SKM-1 (cell line): ENCODE data around the gene SLFNL1.

ENCODE experiments used
- DNase-seq: peaks from one replicate; lab custom pipeline; 2025; ENCODE audit not compliant: unreplicated experiment; lab: John Stamatoyannopoulos, UW

SLFNL1 gene

DNA sequence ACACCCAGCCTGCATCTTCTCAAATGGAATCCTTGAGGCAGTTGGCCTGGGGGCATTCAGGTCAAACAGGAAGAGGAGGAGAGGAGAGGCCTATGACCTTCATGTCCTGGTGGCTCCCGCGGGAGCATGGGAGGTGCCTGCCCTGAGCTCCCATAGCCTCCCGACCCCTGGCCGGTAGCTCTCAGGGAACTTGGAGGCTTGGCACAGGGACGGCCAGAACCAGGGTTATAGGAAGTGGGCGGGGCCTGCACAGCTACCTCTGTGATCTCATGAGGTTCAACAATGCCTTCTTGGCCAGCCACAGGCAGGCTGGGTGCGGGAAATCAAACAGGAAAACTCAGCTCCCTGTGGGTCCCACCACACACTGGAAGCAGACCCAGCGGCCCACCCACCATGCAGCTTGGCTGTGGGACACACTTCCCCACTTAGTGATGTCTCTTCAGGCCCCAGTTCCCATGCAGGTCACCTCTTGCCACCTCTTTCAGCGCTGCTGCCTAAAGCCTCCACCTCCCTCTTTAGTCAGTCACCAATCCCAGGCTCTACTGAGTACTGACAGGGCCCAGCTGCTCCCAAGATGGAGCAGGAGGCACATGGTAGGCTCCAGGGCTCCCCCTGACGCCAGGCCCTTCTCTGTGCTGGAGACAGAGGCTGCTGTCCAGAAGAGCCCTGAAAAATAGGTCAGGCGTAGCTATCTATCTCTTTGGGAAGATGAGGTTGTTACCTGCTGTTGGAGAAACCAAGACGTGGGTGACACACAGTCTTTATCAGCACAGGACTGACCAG is at the start of gene SLFNL1:
TSS of gene SLFNL1 (minus strand) at position 200 of the 783 bp plus-strand sequence. CDS start 1,065 bp downstream, outside the sequence.
- DNase-seq: no peak

- no peak for DNase-seq
Observed at GRCh38 chr1:41056907-41057306, 35.4 kb upstream of the SLFNL1 start.

DNA sequence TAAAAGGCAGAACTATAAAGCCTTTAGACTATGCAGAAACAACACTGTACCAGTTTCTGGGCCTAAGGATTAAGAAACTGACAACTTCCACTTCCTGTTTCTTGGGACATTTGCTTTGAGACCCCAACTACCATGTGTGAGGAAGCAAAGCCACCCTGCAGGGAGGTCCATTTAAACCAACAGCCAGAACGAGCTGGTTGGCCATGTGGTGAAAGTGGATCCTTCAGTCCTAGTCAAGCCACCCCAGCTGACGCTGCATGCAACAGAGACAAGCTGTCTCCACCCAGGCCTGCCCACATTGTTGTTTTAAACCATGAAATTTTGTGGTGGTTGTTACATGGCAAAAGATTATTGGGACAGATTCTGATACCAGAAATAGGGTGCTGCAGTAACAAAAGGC is 31.8 kb upstream of the SLFNL1 start:
- DNase-seq: no peak

DNA sequence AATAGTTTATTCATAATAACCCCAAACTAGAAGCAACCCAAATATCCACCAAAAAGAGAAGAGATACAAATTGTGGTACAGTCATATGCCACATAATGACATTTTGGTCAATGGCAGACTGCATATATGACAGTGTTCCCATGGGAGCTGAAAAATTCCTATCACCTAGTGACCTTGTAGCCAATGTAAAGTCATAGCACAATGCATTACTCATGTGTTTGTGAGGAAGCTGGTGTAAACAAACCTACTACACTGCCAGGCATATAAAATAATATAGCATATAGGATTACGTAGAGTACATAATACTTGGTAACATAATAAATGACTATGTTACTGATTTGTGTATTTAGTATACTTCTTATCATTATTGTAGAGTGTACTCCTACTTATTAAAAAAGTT is 29.5 kb upstream of the SLFNL1 start:
- no peak for DNase-seq

- DNase-seq: no peak
Observed at GRCh38 chr1:41048540-41048939, 27.0 kb upstream of the SLFNL1 start.

DNA sequence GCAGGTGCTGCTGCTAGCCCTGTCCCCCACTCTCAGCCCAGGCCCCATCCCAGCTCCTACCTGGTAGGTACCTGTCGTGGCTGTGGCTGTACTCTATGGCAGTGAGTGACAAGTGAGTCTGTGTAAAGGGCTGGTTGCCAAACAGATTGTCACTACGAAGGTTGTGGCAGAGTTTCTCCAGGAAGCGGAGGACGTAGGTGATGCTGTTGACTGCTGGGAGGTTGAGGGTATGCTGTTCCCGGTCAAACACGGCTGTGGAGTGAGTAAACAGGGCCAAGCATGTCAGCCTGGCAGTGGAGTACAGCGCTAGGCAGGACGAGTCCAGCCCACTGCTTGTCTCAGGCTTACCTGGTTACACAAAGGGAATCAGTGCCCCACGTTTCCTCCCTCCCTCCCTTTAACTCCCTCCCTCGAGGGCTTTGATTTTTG is 24.8 kb upstream of the SLFNL1 start:
- no peak for DNase-seq

DNA sequence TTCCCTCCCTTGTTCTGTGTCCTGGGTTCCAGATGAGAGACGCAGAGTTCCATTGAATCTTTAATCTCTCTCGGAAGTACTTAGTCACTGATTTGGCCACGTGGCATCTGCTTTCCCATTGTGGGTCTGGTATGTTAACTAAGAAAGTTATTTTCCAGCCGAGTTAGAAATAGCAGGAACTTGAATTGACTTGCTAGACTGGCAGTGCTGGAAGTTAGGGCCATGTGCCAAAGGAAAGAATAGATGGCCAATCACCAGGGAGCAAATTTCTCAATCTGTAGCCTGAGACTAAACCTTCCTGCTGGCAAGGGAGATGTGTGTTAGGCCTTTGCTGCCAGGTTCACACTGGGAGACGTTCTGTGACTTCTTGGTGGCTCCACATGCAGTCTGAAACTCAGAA is 24.2 kb upstream of the SLFNL1 start:
- no peak for DNase-seq

DNA sequence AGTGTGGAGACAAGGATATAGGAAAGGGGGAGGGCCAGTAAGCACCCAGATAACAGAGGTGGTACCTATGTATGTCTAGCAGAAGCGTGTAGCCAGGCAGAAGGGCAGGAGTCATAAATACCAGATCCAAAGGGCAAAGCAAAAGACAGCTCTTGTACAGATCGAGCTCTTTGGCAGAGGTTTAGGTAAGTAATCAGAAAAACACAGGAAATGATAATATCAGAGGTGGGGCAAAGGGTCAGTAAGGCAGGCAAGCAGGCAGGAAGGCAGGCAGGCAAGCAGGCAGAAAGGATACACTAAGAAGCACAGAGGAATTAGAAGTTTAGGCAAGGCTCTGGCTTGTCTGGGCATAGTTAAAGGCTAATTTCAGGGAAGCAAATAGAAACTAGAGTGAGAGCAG is 22.7 kb upstream of the SLFNL1 start:
- DNase-seq: no peak

GRCh38 chr1:41041614-41042270 is 20.2 kb upstream of the SLFNL1 start:
- peak; percentile 51 for DNase-seq

DNA sequence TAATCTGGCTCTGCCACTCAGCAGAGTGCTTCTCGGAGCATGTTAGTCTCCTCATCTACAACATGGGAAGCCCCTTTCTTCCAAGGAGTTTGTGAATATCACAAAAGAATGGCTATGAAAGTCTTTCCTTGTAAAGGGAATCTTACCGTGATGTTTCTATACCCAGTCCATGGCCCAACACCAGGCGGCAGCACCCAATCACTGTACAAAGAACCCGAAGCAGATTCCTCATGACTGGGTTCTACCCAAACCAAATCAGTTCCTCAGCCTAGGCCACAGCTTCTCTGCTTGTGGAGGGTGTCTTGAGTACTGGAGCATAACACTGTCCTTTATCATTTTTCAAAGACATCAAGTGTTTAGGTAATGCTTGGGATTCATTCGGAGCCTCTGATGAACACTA is 16.6 kb upstream of the SLFNL1 start:
- DNase-seq: no peak

DNA sequence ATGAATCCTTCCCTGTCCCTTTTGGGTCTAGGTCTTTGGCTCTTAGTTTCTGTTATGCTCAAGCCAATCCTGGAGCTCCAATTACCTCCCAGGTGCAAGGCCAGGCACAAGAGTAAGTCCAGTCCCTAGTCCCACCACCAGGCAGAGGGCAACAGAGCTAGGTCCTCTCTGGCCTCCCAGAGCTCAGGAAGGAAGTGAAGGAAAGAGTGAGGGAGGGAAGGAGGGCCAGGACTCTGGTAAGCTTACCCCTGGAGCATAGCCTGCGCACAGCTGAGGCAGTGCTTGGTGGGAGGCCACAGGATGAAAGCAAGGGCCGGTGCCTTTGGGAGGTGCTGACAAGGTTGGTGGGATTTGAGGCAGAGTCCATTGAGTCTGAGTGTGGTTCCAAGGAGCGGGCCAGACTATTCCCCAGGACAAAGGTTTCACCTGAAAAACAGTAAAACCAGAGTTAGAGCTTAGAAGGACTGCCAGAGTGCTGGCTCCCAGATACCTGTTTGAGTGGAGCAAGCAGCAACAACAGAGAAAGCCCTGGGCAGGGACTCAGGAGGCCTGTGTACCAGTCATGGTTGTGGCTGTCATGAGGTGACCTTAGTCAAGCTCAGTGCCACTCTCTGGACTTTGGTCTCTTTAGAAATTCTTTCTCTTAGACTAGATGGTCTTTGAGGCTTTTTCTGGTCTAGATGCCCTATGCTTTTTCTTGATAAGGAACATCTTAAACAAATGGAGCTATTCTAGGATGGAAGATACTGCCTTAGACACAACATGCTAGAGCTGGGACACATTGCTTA is 15.8 kb upstream of the SLFNL1 start:
- no peak for DNase-seq

GRCh38 chr1:41033272-41033671 is 11.7 kb upstream of the SLFNL1 start:
- DNase-seq: no peak

GRCh38 chr1:41032147-41032546 is 10.6 kb upstream of the SLFNL1 start:
- DNase-seq: no peak

DNA sequence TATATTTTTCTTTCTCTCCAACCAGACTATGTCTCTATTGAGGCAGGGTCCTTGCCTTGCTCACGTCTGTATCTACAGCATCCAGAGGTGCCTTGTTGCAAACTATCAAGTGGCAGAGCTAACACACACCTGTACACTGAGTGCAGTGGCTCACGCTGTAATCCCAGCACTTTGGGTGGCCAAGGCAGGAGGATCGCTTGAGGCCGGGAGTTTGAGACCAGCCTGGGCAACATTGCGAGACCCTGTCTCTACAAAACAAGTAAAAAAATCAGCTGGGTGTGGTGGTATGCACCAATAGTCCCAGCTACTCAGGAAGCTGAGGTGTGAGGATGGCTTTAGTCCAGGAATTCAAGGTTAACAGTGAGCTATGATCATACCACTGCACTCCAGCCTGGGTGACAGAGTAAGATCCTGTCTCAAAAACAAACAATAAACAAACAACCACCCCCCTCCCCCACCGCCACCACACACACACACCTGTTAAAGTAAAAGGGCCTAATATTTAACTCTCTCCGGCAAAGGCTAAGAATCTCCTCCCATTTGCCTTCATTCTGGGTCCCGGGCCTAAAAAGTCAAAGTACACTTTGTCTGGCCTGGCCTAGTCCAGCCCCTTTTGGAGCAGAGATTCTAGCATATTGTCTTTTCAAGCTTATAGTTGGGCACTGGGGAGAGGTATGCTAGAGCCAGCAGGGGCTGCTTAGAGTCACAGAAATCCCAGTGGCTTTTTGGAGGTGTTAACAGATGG is 9.5 kb upstream of the SLFNL1 start:
- no peak for DNase-seq

- DNase-seq: no peak
Observed at GRCh38 chr1:41028034-41028642, 6.6 kb upstream of the SLFNL1 start.

DNA sequence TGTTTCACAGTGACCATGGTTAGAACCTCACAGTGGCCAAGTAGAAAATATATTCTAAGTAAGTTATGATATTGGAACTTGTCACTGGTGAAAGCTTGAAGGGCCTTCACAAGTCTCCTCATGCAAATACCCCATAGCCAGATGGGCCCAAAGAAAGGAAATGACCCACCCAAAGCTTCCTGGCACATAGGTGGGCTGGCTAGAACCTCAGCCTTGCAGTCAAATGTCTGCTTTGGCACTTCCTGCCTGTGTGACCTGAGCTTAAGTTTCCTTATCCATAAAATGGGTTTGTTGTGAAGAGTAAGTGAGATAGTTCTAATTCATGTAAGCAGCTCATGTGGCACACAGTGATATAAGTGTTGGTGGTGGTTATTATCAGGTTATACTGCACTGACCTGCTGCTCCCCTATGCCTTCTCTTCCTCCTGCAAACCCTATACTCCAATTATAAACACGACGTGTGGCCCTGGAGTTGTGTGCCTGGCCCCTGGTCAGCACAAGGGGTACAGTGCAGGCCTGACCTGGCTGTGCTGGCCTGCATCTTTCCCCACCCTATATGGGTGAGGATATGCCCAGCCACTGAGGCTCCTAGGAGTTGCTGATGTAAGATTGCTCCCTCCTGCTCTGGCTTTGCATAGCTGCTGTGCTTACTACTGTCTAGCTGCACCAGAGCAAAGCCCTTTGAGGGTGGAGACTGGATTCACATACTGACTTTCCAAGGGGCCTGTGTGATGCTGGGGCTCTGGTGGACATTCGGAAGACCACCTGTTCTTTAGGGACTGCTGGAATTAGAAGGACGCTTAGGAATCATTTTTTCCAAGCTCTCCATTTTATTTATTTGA is 4.7 kb upstream of the SLFNL1 start:
- no peak for DNase-seq

DNA sequence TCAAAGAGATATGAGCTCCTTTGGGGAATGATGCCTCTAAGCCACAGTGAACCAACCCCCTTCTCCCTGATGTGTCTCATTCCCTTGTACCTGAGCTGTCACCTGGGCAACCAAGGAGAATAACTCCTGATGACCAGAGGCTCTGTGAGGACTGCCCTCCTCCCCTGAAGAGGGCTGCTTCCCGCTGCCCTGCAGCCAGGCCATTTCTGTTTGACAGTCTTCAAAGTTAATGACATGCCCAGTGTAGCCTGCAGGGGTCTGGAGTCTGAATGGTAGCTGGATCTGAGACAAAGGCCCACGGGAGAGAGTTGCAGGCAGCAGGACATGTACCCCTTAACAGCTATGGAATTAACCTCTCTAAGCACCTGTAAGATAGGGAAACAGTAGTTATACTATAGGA is 3.4 kb upstream of the SLFNL1 start:
- no peak for DNase-seq

DNA sequence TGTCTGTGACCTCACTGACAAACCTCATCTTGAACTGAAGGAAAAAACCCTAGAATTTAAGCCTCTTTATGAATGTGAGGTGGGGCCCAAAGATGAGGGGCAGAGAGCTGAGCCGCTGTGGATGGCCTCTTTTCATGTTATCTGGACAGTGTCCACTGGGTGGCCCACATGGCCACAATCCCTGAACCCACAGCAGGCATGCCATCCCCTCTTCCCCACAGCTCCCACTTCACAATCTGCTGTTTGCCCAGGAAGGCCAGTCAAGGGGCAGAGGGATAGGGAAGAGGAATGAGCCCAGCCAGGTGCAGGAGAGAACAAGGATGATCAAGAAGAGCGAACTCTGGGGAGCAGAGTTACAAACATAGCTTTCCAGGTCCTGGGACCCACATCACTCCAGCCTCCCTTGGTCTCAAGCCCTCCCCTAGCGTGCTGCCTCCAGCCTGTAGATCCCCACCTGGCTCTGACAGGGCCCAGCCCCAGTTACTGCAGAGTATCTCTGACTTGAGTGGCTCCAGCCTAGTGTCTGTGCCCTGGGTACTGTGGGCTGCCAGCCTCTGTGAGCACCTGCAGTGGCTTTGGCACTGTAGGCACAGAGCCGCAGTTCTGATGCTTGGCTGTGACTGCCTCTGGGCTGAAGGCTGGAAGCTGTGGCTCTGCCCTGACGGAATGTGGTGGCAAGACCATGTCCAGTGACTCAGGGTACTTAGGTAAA is 1.9 kb upstream of the SLFNL1 start:
- DNase-seq: no peak

- no peak for DNase-seq
Observed at GRCh38 chr1:41022424-41022823, 899 bp upstream of the SLFNL1 start.
